Measurements from ENCODE around the gene FEN1. TPM values are rescaled to one million over a fixed set of nuclear protein-coding genes. Genes with fewer than 3 reads are reported as not detected.
A peak's percentile ranks its signal among the peaks of the same experiment; 100 is the strongest.

FEN1 gene
- total and polyA plus RNA-seq, 2 of the 13 experiments (the other 11 are each of a cell fraction or from before 2014, with no cell fraction given): 12.4 to 102 TPM

DNA sequence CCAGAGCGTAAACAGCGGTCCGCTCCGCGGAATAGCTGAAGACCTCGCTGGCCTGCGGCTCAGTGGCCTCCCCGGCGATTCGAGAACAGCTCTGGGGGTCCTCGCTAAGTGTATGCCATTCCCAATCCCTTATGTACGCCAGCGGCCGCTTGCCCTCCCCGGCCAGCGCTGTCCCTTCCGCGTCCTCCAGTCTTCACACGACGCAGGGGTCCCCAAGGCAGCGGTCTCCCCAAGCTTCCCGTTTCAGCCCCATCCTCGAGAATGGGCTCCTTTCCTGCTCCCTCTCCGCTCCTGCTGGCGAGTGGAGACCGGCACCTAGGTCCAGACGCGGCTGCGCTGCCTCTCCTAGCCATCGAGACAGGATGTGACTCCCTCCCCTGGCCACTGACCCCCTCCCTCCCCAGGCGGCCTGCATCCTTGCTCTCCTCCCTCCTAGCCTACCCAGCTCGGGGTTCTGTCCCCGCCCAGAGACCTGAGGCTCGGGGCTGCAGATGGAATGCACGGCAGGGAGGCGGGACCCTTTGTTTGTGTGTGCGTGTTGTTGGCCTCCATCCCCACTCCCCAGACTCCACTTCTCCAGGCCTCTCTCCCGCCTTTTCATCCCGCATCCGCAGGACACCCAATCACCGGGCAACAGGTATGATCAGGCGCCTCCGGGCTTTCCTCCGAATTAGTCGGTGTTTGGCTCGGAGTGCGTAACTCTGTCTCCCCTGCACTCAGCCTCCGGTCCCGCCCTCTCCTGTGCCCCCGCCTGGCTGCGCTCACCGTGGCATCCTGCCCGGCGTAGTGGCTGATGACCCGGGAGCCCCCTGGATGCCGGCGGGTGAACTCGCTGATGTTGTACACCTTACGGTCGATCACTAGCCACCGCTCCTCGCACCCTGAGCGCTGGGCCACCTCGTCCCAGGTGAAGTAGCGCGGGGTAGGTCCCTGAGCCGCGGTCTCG is 23.4 kb downstream of the FEN1 start (continued):
- TF ChIP-seq, protein P1, sequence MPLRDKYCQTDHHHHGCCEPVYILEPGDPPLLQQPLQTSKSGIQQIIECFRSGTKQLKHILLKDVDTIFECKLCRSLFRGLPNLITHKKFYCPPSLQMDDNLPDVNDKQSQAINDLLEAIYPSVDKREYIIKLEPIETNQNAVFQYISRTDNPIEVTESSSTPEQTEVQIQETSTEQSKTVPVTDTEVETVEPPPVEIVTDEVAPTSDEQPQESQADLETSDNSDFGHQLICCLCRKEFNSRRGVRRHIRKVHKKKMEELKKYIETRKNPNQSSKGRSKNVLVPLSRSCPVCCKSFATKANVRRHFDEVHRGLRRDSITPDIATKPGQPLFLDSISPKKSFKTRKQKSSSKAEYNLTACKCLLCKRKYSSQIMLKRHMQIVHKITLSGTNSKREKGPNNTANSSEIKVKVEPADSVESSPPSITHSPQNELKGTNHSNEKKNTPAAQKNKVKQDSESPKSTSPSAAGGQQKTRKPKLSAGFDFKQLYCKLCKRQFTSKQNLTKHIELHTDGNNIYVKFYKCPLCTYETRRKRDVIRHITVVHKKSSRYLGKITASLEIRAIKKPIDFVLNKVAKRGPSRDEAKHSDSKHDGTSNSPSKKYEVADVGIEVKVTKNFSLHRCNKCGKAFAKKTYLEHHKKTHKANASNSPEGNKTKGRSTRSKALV (CRISPR knock-in tag; IDR thresholded peaks at IDR 0.05): no peak
- TF ChIP-seq ZNF674 (CRISPR knock-in tag; IDR thresholded peaks at IDR 0.05; ENCODE audit: low read depth): no peak
- TF ChIP-seq JARID2 (CRISPR knock-in tag; IDR thresholded peaks at IDR 0.05; ENCODE audit: insufficient replicate concordance): no peak
- TF ChIP-seq NONO (IDR thresholded peaks at IDR 0.05): no peak
- TF ChIP-seq NONO (CRISPR knock-in tag; conservative IDR thresholded peaks at IDR 0.05): no peak; the same call in 1 of the 2 replicates
- no peak for TF ChIP-seq ETV5 (CRISPR knock-in tag; IDR thresholded peaks at IDR 0.05; ENCODE audit: borderline replicate concordance)
- TF ChIP-seq ZNF34 (CRISPR knock-in tag; IDR thresholded peaks at IDR 0.05; ENCODE audit: borderline replicate concordance): no peak
- no peak for TF ChIP-seq TBX2 (CRISPR knock-in tag; IDR thresholded peaks at IDR 0.05; ENCODE audit: borderline replicate concordance)
- TF ChIP-seq, protein P2, sequence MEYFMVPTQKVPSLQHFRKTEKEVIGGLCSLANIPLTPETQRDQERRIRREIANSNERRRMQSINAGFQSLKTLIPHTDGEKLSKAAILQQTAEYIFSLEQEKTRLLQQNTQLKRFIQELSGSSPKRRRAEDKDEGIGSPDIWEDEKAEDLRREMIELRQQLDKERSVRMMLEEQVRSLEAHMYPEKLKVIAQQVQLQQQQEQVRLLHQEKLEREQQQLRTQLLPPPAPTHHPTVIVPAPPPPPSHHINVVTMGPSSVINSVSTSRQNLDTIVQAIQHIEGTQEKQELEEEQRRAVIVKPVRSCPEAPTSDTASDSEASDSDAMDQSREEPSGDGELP (IDR thresholded peaks at IDR 0.05; ENCODE audit: borderline replicate concordance, low read depth): no peak
- TF ChIP-seq ZNF143 (CRISPR knock-in tag; IDR thresholded peaks at IDR 0.05): no peak
- TF ChIP-seq ZNF431 (CRISPR knock-in tag; IDR thresholded peaks at IDR 0.05; ENCODE audit: borderline replicate concordance, low read depth): no peak
- TF ChIP-seq, protein P3, sequence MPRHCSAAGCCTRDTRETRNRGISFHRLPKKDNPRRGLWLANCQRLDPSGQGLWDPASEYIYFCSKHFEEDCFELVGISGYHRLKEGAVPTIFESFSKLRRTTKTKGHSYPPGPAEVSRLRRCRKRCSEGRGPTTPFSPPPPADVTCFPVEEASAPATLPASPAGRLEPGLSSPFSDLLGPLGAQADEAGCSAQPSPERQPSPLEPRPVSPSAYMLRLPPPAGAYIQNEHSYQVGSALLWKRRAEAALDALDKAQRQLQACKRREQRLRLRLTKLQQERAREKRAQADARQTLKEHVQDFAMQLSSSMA (CRISPR knock-in tag; IDR thresholded peaks at IDR 0.05): no peak
- no peak for TF ChIP-seq HCFC1 (IDR thresholded peaks at IDR 0.05; ENCODE audit: low read depth, low read length)
- TF ChIP-seq, protein P4, sequence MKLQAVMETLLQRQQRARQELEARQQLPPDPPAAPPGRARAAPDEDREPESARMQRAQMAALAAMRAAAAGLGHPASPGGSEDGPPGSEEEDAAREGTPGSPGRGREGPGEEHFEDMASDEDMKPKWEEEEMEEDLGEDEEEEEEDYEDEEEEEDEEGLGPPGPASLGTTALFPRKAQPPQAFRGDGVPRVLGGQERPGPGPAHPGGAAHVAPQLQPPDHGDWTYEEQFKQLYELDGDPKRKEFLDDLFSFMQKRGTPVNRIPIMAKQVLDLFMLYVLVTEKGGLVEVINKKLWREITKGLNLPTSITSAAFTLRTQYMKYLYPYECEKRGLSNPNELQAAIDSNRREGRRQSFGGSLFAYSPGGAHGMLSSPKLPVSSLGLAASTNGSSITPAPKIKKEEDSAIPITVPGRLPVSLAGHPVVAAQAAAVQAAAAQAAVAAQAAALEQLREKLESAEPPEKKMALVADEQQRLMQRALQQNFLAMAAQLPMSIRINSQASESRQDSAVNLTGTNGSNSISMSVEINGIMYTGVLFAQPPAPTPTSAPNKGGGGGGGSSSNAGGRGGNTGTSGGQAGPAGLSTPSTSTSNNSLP (IDR thresholded peaks at IDR 0.05; ENCODE audit: low read depth, low read length): no peak
- TF ChIP-seq, protein P5, sequence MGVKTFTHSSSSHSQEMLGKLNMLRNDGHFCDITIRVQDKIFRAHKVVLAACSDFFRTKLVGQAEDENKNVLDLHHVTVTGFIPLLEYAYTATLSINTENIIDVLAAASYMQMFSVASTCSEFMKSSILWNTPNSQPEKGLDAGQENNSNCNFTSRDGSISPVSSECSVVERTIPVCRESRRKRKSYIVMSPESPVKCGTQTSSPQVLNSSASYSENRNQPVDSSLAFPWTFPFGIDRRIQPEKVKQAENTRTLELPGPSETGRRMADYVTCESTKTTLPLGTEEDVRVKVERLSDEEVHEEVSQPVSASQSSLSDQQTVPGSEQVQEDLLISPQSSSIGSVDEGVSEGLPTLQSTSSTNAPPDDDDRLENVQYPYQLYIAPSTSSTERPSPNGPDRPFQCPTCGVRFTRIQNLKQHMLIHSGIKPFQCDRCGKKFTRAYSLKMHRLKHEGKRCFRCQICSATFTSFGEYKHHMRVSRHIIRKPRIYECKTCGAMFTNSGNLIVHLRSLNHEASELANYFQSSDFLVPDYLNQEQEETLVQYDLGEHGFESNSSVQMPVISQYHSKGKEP (CRISPR knock-in tag; IDR thresholded peaks at IDR 0.05): no peak
- no peak for TF ChIP-seq JUN (CRISPR knock-in tag; IDR thresholded peaks at IDR 0.05)
- TF ChIP-seq NFKBIZ (CRISPR knock-in tag; IDR thresholded peaks at IDR 0.05): no peak
- TF ChIP-seq KMT2A (CRISPR knock-in tag; IDR thresholded peaks at IDR 0.05): 0 out of 2 replicates have a peak, but pooled peaks have one; percentile 4
- no peak for TF ChIP-seq SP1 (IDR thresholded peaks at IDR 0.05)
- TF ChIP-seq SP1 (CRISPR knock-in tag; IDR thresholded peaks at IDR 0.05): peak; percentile 41; the same call in 1 of the 2 replicates
- TF ChIP-seq SUZ12 (IDR thresholded peaks at IDR 0.05; ENCODE audit: low read depth, low read length): no peak
- TF ChIP-seq YEATS4 (CRISPR knock-in tag; IDR thresholded peaks at IDR 0.05; ENCODE audit: borderline replicate concordance): no peak
- no peak for TF ChIP-seq DPF2 (CRISPR knock-in tag; IDR thresholded peaks at IDR 0.05; ENCODE audit: borderline replicate concordance, low read depth)
- no peak for TF ChIP-seq ZNF737 (CRISPR knock-in tag; IDR thresholded peaks at IDR 0.05; ENCODE audit: borderline replicate concordance)
